Large intestine (tissue), 3 donors: Measurements from ENCODE around the gene SLC25A51. TPM values are rescaled to one million over a fixed set of nuclear protein-coding genes. Genes with fewer than 3 reads are reported as not detected.

Experiments used
- DNase-seq, 2 donors: peaks; one replicate each; pipeline versions ENCODE4 v3.0.0 to v3.0.0-alpha.2; 2013
- H3K27ac ChIP-seq: one replicate; pipeline ENCODE4 v1.5.1; 2013; ENCODE audit warnings: low read length
- H3K27me3 ChIP-seq: 2 replicates; pipeline ENCODE4 v1.6.1; 2013; ENCODE audit warnings: low read length; ENCODE audit not compliant: control insufficient read depth, insufficient read depth
- H3K36me3 ChIP-seq: 2 replicates; pipeline ENCODE4 v1.6.1; 2013; ENCODE audit warnings: low read length; ENCODE audit not compliant: control insufficient read depth, insufficient read depth
- H3K4me1 ChIP-seq: one replicate; pipeline ENCODE4 v1.6.1; 2013; ENCODE audit warnings: low read length; ENCODE audit not compliant: control insufficient read depth, insufficient read depth
- H3K4me3 ChIP-seq: one replicate; pipeline ENCODE4 v1.5.1; 2013; ENCODE audit warnings: low read length
- H3K9me3 ChIP-seq: one replicate; pipeline ENCODE4 v1.6.1; 2013; ENCODE audit warnings: mild to moderate bottlenecking, low read depth, low read length, moderate library complexity; ENCODE audit not compliant: control insufficient read depth
- WGBS: methylation state at CpG from one replicate; pipeline ENCODE4 v1.1.5; 2013; ENCODE audit warnings: low lambda C conversion rate; ENCODE audit not compliant: insufficient coverage; 5-methylcytosine and 5-hydroxymethylcytosine counted together
- polyA plus RNA-seq: library from polyadenylated mRNA; unstranded; fragments of 120-200 nt; gene quantifications from one replicate; pipeline ENCODE4 v1.2.1, GENCODE V29; 2013

Gene SLC25A51
- polyA plus RNA-seq, 1 donor: 21.7 TPM

DNA sequence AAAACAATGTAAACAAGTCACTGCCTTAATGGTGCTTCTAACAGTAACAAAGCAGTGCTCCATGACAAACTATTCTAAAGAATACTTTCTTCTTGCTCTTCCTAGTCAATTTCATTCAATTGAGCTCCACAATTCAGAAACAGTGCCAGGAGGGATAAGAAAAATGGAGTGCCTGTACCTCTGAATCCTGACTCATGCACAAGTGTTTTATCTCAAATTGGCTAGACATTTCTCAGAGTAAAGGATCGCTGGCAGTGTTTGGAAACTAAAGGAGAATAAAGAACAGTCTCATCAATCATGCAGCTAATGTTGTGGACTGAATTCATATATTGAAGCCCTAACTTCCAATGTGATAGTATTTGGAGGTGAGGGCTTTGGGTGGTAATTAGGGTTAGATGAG is 27.6 kb downstream of the SLC25A51 start:
- Histone ChIP-seq H3K27me3 (no peaks in the 10 kb centered on the region), H3K36me3 (peaks cover 9% of the 10 kb centered on the region), H3K27ac (no peak overlapping the region), H3K4me3 (no peak overlapping the region), H3K9me3 (no peaks in the 10 kb centered on the region), H3K4me1 (no peaks in the 10 kb centered on the region)
- no peak for DNase-seq
- WGBS: no CpG with 5 or more reads among the region's 1 CpG

DNA sequence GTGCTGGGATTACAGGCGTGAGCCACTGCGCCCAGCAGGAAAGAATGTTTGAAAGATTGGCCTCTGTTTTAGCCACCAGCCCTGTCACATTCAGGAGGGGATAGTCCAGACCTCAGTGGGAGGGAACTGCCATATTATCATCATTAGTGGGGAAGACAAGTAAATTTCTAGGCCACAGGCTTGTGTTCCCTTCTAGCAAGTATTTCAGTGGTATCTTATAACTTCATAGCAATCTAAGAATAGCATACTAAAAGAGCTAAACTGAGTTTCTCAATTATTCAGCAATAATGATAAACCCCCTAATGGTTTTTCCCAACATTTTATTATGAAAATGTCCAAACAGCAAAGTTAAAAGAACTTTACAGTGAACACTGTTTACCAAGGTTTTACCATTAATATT is 30.0 kb downstream of the SLC25A51 start:
- Histone ChIP-seq H3K36me3 (peaks cover 2% of the 10 kb centered on the region), H3K27me3 (no peaks in the 10 kb centered on the region), H3K4me3 (no peak overlapping the region), H3K4me1 (no peaks in the 10 kb centered on the region), H3K27ac (no peak overlapping the region), H3K9me3 (no peaks in the 10 kb centered on the region)
- no CpG with 5 or more reads among the region's 2 CpGs for WGBS
- DNase-seq: no peak

DNA sequence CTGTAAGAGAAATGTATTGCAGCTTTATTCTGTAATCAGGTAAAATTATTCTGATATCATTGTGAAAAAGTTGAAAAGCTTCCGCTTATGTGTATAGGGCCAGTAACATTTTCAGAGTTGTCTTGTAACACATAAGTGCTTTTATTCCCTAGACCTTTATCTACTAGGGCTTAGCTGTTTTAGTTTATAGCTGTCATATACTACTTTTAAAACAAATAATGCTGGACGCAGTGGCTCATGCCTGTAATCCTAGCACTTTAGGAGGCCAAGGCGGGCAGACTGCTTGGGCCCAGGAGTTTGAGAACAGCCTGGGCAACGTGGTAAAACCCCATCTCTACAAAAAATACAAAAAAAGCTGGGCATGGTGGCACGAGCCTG is 33.1 kb downstream of the SLC25A51 start:
- Histone ChIP-seq H3K36me3 (peaks cover 2% of the 10 kb centered on the region), H3K27me3 (no peaks in the 10 kb centered on the region), H3K27ac (no peak overlapping the region), H3K9me3 (no peaks in the 10 kb centered on the region), H3K4me1 (no peaks in the 10 kb centered on the region), H3K4me3 (no peak overlapping the region)
- DNase-seq: peak in 1 of 2 donors; percentile 8
- no CpG with 5 or more reads among the region's 5 CpGs for WGBS

DNA sequence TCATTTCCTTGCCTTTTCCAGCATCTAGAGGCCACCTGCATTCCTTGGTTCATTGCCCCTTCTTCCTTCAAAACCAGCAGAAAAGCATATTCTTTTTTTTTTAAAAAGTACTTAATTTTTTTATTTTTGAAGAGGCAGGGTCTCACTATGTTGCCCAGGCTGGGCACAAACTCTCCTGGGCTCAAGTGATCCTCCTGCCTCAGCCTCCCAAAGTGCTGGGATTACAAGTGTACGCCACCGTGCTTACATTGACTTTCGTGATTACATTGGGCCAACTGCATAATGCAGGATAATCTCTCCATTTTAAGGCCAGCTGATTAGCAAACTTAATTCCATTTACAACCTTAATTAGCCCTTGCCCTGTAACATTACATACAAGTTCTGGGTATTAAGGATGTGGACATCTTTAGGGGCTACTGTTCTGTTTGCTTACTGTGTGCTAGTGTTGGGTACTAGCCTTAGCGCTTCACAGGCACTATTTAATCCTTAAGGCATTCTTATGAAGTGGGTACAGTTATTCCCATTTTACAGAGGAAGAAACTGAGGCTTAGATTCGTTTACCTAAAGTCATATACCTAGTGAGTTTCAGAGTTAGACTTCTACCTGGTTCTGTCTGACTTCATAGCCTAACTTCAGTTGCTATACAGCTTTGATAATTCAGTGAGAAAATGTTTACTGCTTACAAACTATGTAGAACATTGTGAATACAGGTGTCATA is 33.7 kb downstream of the SLC25A51 start:
- no peaks in the 10 kb centered on the region for H3K27me3 ChIP-seq
- DNase-seq: no peak
- no CpG with 5 or more reads among the region's 5 CpGs for WGBS
- no peak overlapping the region for H3K27ac ChIP-seq
- no peaks in the 10 kb centered on the region for H3K9me3 ChIP-seq
- H3K4me1 ChIP-seq: no peaks in the 10 kb centered on the region
- no peak overlapping the region for H3K4me3 ChIP-seq
- peaks cover 2% of the 10 kb centered on the region for H3K36me3 ChIP-seq

DNA sequence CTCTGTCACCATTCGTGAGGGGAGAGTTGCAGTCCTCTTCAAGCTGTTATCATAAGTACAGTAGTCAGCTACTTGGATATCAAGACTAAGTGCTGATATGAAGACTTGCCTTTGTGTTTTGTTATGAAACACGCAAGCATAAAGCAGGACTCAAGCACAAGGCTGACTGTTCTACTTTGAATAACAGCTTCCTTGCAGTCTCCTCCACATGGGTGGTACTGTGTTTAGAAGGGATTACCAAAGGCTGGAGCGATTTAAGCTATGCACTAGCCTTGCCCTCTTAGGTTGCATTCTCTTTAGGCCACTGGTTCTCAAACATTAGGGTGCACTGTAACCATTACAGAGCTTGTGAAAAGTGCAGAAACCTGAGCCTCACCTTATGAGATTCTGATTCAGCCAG is 41.4 kb downstream of the SLC25A51 start:
- H3K27me3 ChIP-seq: no peaks in the 10 kb centered on the region
- no peak overlapping the region for H3K27ac ChIP-seq
- H3K9me3 ChIP-seq: no peaks in the 10 kb centered on the region
- H3K36me3 ChIP-seq: peaks cover 39% of the 10 kb centered on the region
- H3K4me3 ChIP-seq: no peak overlapping the region
- WGBS: no CpG with 5 or more reads among the region's 3 CpGs
- no peak for DNase-seq
- no peaks in the 10 kb centered on the region for H3K4me1 ChIP-seq

DNA sequence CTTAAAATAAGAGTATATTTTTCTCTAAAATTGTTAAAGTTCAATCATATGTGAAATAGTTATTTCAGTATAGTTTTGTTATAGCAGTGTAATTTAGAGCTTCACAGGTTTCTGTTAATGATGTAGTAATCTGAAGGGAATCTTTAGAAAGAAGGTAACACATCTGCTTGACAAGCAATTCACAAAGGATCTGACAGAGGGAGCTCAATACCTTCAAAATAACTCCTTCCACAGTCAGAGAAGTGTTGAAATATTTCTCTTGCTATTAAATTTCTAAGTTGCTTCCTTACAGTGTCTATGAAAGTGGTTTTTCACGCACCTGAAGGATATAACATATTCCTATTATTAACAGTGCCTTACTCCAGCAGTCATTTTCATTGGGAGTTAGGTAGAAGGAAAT is 44.9 kb downstream of the SLC25A51 start:
- H3K36me3 ChIP-seq: peaks cover 44% of the 10 kb centered on the region

DNA sequence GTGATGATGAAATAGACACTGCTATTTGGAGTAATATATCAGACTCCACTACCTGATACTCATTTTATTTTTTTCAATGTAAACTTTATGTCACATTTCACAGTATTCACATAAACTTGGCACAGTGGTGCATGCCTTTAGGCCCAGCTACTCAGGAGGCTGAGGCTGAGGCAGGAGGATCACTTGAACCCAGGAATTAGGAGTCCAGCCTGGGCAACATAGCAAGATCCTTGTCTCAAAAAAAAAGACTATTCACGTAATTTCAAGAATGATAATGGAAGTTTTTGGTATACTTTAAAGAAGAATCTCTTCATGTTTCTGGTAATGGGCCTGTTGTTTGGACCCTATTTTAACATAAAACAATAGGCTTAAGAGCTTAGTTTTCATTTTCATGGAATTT is 47.4 kb downstream of the SLC25A51 start:
- H3K4me3 ChIP-seq: no peak overlapping the region
- no peak for DNase-seq
- no peaks in the 10 kb centered on the region for H3K27me3 ChIP-seq
- no peak overlapping the region for H3K27ac ChIP-seq
- peaks cover 35% of the 10 kb centered on the region for H3K36me3 ChIP-seq
- no peaks in the 10 kb centered on the region for H3K9me3 ChIP-seq
- H3K4me1 ChIP-seq: no peaks in the 10 kb centered on the region
- WGBS: no CpG with 5 or more reads among the region's 1 CpG

More for the DNA sequence above, 44.9 kb downstream of the SLC25A51 start:
- Histone ChIP-seq H3K27me3 (no peaks in the 10 kb centered on the region), H3K27ac (no peak overlapping the region), H3K4me1 (no peaks in the 10 kb centered on the region), H3K4me3 (no peak overlapping the region), H3K9me3 (no peaks in the 10 kb centered on the region)
- WGBS: no CpG with 5 or more reads among the region's 1 CpG
- DNase-seq: no peak

DNA sequence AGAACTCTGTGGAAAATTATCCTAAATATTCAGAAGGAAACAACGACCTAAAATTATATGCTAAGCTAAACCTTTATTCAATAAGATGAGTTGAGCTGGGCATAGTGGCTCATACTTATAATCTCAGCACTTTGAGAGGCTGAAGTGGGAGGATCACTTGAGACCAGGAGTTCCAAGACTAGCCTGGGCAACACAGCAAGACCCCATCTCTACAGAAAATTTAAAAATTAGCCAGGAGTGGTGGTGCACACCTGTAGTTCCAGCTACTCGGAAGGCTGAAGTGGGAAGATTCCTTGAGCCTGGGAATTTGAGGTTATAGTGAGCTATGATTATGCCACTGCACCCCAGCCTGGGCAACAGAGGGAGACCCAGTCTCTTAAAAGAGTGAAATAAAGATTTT is 51.7 kb downstream of the SLC25A51 start:
- no peaks in the 10 kb centered on the region for H3K27me3 ChIP-seq
- no peak overlapping the region for H3K27ac ChIP-seq
- peaks cover 12% of the 10 kb centered on the region for H3K36me3 ChIP-seq
- H3K4me3 ChIP-seq: no peak overlapping the region
- WGBS: 100% methylated on average over 1 of the region's 2 CpGs
- no peaks in the 10 kb centered on the region for H3K4me1 ChIP-seq
- no peak for DNase-seq
- H3K9me3 ChIP-seq: no peaks in the 10 kb centered on the region

DNA sequence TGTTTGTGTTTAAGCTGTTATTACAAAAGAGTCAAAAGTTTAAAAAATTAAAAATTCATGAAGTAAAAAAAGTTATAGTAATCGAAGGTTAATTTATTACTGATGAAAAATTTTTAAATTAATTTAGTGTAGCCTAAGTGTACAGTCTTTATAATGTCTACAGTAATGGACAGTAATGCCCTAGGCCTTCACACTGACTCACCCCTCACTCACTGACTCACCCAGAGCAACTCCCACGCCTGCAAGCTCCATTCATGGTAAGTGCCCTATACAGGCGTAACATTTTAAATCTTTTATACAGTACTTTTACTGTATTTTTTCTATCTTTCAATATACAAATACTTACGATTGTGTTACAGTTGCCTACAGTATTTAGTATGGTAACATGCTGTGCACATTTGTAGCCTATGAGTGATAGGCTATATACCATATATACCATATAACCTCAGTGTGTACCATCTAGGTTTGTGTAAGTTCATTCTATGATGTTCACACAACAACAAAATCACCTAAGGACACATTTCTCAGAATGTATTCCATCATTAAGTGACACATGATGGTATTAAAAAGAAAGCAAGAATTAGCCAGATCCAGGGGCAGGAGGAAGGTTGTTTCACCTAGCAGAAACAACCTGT is 63.2 kb downstream of the SLC25A51 start:
- DNase-seq: no peak
- Histone ChIP-seq H3K27ac (no peak overlapping the region), H3K4me1 (no peaks in the 10 kb centered on the region), H3K36me3 (peaks cover 10% of the 10 kb centered on the region), H3K27me3 (no peaks in the 10 kb centered on the region), H3K9me3 (no peaks in the 10 kb centered on the region), H3K4me3 (no peak overlapping the region)
- WGBS: 100% methylated on average over 4 of the region's 4 CpGs

DNA sequence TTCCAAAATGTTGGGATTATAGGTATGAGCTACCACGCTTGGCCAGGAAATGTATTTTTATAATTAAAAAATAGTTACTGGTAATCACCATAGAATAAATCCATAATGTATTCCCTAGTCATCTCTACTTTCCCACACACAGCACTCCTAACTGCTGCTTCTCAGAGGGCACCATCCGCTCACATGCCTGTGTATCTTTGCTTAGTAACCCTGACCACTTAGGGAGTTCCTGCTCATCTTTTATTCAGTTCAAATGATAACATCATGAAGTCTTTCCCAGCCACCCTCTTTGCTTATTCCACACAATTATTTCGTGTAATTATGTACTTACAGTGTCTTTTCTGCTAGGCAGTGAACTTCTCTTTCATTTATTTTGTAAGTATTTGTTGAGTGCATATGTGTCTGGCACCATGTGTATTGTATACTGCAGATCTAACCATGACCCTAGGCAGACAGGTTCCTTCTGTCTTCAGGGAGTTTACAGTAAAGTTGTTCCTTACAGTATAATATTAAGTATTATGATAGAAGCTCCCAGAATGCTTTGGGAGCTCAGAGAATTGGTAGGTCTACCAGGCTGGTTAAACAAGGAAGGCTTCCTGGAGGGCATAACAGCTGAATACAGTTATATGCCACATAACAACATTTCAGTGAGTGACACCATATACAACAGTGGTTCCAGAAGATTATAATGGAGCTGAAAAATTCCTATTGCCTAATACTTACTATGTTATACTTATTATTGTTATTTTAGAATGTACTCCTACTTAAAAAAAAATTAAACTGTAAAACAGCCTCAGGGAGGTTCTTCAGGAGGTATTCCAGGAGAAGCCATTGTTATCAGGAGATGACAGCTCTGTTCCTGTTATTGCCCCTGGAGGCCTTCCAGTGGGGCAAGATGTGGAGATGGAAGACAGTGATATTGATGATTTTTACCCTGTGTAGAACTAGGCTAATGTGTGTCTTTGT is 64.1 kb downstream of the SLC25A51 start:
- no CpG with 5 or more reads among the region's 3 CpGs for WGBS
- no peaks in the 10 kb centered on the region for H3K4me1 ChIP-seq
- peaks cover 7% of the 10 kb centered on the region for H3K36me3 ChIP-seq
- no peaks in the 10 kb centered on the region for H3K9me3 ChIP-seq
- H3K27ac ChIP-seq: no peak overlapping the region
- H3K27me3 ChIP-seq: no peaks in the 10 kb centered on the region
- no peak for DNase-seq
- H3K4me3 ChIP-seq: no peak overlapping the region
